GM12892 (cell line): ENCODE results near the gene TCF7L1.
"Not testable (repeated sequence)": the region's sequence is repeated elsewhere in the genome, so short reads cannot be mapped to it uniquely, and the experiment has no call there.

ENCODE experiments used
- DNase-seq: peaks from one replicate; pipeline ENCODE4 v3.0.0; 2011; ENCODE audit not compliant: insufficient read length
- FAIRE-seq: peaks from 2 replicates; lab custom pipeline; 2011; peaks lifted over from hg19 to GRCh38; lab: Jason Lieb, UNC
- POLR2A ChIP-seq: IDR thresholded peaks from 2 replicates; pipeline ENCODE4 v1.6.1; 2011; ENCODE audit warnings: low read depth, low read length, control low read depth
- POLR2AphosphoS5 ChIP-seq: IDR thresholded peaks from 2 replicates; pipeline ENCODE4 v1.6.1; 2011; ENCODE audit warnings: low read depth, low read length, control low read depth
- TAF1 ChIP-seq: IDR thresholded peaks from 2 replicates; pipeline ENCODE4 v1.6.1; 2011; ENCODE audit warnings: low read depth, mild to moderate bottlenecking, control low read depth, low read length, borderline replicate concordance

Gene TCF7L1

DNA sequence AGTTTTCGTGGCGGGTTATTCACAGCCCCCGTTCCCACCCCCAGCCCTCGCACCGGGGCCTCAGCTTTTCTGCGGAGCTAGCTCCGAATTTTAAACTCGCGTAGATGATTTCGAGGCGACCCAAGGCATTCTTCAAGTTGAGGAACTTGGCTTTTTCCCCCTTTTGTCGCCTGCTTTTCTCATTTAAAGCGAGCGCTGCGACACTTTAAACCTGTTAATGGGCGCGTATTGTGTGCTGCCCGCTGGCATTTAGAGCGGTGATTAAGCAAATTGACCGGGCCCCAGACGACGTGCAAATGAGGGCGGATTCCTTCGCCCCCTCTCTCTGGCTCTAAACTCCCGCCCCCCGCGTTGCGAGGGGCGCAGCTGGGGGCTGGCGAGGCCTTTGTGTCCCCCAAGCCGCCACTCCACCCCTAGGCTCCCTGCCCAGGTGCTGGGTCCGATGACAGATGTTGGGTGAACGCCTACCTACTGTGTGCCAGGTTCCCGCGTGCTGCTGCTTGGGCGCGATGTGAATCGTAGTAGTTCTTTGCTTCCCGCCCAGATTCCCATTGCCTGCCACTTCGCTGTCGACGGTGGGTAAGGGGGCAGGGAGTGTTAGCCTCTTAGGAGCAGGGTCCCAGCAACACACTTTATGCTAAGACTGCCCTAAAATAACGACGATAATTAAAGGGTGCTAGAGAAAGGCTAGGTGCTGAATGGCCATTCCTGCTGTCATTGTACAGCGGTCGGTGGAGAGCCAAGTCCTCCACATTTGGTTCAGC lies 1.9 kb downstream of the TCF7L1 start:
- TF ChIP-seq TAF1 (no peak), POLR2AphosphoS5 (no peak), POLR2A (no peak)
- FAIRE-seq (no peak), DNase-seq (no peak)

DNA sequence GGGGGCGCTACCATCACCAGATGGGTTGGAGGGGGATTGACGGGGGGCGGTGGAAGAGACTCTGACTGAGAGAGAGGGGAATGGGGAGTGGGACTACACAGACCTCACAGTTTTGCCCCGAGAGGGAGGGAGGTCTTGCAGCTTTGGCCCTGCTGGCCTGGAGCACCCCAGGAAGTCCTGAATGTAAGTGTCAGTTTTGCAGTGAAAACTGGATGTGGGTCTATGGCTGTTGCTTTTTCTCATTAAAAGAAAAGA lies 2.4 kb downstream of the TCF7L1 start:
- no peak for DNase-seq
- TF ChIP-seq TAF1 = no peak
- no peak for TF ChIP-seq POLR2A
- no peak for TF ChIP-seq POLR2AphosphoS5

DNA sequence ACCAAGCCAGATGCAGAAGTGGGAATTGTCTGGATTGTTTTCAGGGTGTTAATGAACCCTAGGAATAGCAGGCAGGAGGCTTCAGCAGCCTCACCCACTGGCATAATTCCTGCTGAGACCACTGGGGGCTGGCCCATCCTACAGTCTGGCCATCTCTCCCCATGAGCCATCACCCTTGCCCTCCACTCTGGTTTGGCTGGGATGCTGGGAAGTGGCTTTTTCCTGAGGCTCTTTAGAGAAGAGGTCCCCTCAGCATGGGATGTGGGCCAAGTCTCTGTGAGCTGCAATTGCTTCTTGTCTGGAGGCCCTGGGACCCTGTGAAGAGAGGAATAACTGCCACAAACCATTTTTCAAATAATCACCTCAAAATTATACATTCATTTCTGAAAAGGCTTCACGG lies 4.0 kb downstream of the TCF7L1 start:
- FAIRE-seq (no peak), DNase-seq (no peak)
- TF ChIP-seq TAF1 (no peak), POLR2AphosphoS5 (no peak), POLR2A (no peak)

More for the DNA sequence above, 2.4 kb downstream of the TCF7L1 start:
- FAIRE-seq = no peak

- DNase-seq (no peak), FAIRE-seq (no peak)
- TF ChIP-seq POLR2A (no peak), TAF1 (no peak), POLR2AphosphoS5 (no peak)
Observed at GRCh38 chr2:85143463-85144082, 10.4 kb downstream of the TCF7L1 start.

- DNase-seq (no peak), FAIRE-seq (no peak)
- TF ChIP-seq POLR2A (no peak), POLR2AphosphoS5 (no peak), TAF1 (no peak)
Observed at GRCh38 chr2:85145116-85145820, 12.1 kb downstream of the TCF7L1 start.

DNA sequence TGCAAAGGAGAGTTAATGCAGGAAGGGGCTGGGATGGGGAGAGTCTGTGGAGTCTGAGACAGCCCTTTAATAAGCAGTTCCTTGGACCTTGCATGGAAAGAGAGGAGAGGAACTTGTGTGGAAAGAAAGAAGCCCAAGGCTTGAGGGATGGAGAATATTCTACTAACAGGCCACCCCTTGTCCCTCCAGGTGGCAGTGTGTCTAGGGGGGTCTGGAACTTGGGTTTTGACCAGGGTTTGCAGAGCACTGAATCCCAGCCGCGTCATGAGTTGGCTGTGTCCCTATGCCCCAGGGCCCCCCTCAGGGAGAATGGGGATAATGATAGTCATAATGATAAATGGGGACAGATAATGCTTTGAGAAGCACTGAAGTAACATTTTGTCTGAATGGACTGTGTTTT lies 15.0 kb downstream of the TCF7L1 start:
- FAIRE-seq (no peak), DNase-seq (no peak)
- TF ChIP-seq TAF1 = no peak
- TF ChIP-seq POLR2A = no peak
- no peak for TF ChIP-seq POLR2AphosphoS5

DNA sequence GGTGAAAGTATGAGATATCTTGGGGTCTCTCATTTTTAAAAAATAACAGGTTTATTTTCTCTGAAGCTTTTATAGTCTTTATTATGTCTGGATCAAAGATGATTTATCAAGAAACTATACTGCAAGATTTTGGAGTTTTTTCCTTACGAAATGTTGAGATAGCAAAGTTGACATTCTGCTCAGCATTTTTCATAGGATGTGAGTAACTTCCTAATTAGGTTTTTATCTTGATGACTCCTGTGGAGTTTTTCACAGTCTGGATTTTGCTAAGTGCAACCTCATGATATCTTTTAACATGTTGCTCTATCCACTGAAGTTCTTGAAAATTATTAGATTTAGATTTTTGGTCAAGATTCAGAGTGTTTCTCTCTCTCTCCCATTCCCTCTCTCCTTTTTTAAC lies 17.8 kb downstream of the TCF7L1 start:
- no peak for FAIRE-seq
- no peak for TF ChIP-seq TAF1
- TF ChIP-seq POLR2AphosphoS5 = no peak
- TF ChIP-seq POLR2A = no peak
- DNase-seq = no peak

DNA sequence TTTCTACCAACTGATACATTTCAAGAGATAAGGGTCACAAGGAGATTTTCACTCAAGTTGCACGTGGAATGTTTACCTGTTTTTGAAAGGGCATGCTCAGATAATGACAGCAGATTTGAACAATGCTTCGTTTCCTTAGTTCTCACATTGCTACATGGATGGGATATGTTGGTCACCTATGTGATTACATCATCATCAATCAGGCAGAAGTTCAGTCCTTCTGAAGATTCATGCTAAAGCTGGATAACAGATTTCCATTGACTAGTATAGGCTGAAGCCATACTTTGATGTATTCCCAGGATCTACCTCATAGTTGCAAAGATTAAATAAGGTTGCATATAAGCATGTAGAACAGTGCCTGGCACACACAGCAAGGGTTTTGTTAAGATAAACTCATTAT lies 19.7 kb downstream of the TCF7L1 start:
- TF ChIP-seq TAF1 (no peak), POLR2AphosphoS5 (no peak), POLR2A (no peak)

GRCh38 chr2:85154048-85154753 lies 21.0 kb downstream of the TCF7L1 start:
- DNase-seq (no peak), FAIRE-seq (no peak)
- TF ChIP-seq POLR2AphosphoS5 (no peak), POLR2A (no peak), TAF1 (no peak)

More for the DNA sequence above, 19.7 kb downstream of the TCF7L1 start:
- FAIRE-seq (no peak), DNase-seq (no peak)

DNA sequence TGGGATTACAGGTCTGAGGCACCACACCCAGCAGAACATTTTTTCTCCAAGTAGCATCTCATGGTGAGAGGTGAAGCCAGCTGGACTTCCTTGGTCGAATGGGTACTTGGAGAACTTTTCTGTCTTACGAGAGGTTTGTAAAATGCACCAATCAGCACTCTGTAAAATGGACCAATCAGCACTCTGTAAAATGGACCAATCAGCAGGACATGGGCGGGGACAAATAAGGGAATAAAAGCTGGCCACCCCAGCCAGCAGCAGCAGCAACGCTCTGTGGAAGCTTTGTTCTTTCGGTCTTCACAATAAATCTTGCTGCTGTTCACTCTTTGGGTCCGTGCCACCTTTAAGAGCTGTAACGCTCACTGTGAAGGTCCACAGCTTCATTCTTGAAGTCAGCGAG lies 21.9 kb downstream of the TCF7L1 start:
- not testable (repeated sequence) for DNase-seq, FAIRE-seq

DNA sequence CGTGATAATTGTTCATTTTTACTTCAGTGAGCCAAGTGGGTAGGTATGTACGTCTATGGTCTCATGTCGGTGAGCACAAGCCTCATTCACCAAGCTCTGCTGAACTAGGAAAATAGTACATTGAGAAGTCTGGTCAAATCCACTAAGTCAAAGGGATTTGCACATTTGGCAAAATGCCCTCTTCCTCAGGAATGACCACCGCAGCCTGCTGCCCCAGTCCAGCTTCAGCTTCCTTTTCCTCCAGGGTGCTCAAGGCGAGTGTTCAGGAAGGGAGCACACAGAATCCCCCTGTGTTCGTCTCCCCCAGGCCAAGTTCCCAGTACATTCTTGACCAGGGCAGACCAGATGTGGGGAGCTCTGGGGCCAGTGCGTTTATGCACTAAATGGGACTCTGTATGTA lies 23.0 kb downstream of the TCF7L1 start:
- no peak for DNase-seq
- no peak for FAIRE-seq
- TF ChIP-seq POLR2AphosphoS5 (no peak), POLR2A (no peak), TAF1 (no peak)
